Spleen (tissue), 11 donors: ENCODE measurements around the gene SHKBP1. TPM values are rescaled to one million over a fixed set of nuclear protein-coding genes. Genes with fewer than 3 reads are reported as not detected.

Experiments
- DNase-seq: peaks from one replicate; pipeline ENCODE4 v3.0.0-alpha.2; 2020
- H3K27ac ChIP-seq, 8 donors: fragments of 200-600 bp; sonication (generic) in 7 of 8; 1 replicate in 4 of 8; 2 replicates in 4 of 8; pipeline versions ENCODE4 v1.5.0 to v1.8.0; 2016 to 2021; ENCODE audit warnings: inconsistent platforms in 4 of 8, mild to moderate bottlenecking in 4 of 8, moderate library complexity in 1 of 8
- H3K27me3 ChIP-seq, 7 donors: fragments of 200-600 bp; sonication (generic) in 6 of 7; replicated peaks in 1 of 7; 1 replicate in 4 of 7; 2 replicates in 3 of 7; pipeline versions ENCODE4 v1.5.0 to v1.8.0; 2016 to 2021; ENCODE audit warnings: inconsistent platforms in 3 of 7, mild to moderate bottlenecking in 1 of 7
- H3K36me3 ChIP-seq, 6 donors: fragments of 200-600 bp; sonication (generic) in 5 of 6; 1 replicate in 4 of 6; 2 replicates in 2 of 6; pipeline versions ENCODE4 v1.5.0 to v1.8.0; 2016 to 2021; ENCODE audit warnings: inconsistent platforms in 2 of 6
- H3K4me1 ChIP-seq, 6 donors: fragments of 200-600 bp; sonication (generic) in 5 of 6; 1 replicate in 3 of 6; 2 replicates in 3 of 6; pipeline versions ENCODE4 v1.5.0 to v1.8.0; 2016 to 2021; ENCODE audit warnings: inconsistent platforms in 3 of 6
- H3K4me3 ChIP-seq, 8 donors: fragments of 200-600 bp; sonication (generic) in 7 of 8; 1 replicate in 4 of 8; 2 replicates in 4 of 8; pipeline versions ENCODE4 v1.5.0 to v1.8.0; 2016 to 2021; ENCODE audit warnings: inconsistent platforms in 4 of 8, mild to moderate bottlenecking in 4 of 8, moderate library complexity in 2 of 8
- H3K9me3 ChIP-seq, 8 donors: fragments of 200-600 bp; sonication (generic) in 7 of 8; 1 replicate in 4 of 8; 2 replicates in 4 of 8; pipeline versions ENCODE4 v1.5.0 to v1.8.0; 2016 to 2021; ENCODE audit warnings: inconsistent platforms in 4 of 8
- CTCF ChIP-seq, 11 experiments: fragments of 200-600 bp in 7 of 11; fragments of 450-650 bp in 4 of 11; sonication (generic) in 4 of 11; IDR thresholded peaks in 8 of 11; conservative IDR thresholded peaks in 3 of 11; 1 replicate in 7 of 11; 2 replicates in 4 of 11; pipeline versions ENCODE4 v1.4.0 to v1.8.0; 2016 to 2021; ENCODE audit warnings: antibody characterized with exemption in 11 of 11, inconsistent platforms in 4 of 11, mild to moderate bottlenecking in 1 of 11
- POLR2A ChIP-seq, 3 donors: fragments of 450-650 bp; IDR thresholded peaks; one replicate each; pipeline ENCODE4 v1.5.1; 2017; ENCODE audit warnings: antibody characterized with exemption in 3 of 3, mild to moderate bottlenecking in 1 of 3
- POLR2AphosphoS5 ChIP-seq, 3 donors: sonication (generic); formaldehyde crosslinking; IDR thresholded peaks; one replicate each; pipeline ENCODE4 v1.5.1; 2017; ENCODE audit warnings: antibody characterized with exemption in 3 of 3
- WGBS, 5 donors: extraction: QIAGEN DNeasy Blood & Tissue Kit in 3 of 5; methylation state at CpG; one replicate each; pipeline versions ENCODE4 v1.1.5 to v1.1.7; 2013 to 2018; 5-methylcytosine and 5-hydroxymethylcytosine counted together
- intact Hi-C: fragments of 100-400 bp; cut with DNase I; formaldehyde crosslinking; loops from one replicate; pipeline ENCODE4 v1.15.0; 2023; ENCODE audit warnings: low total_unique reads
- polyA plus RNA-seq, 3 donors: library from polyadenylated mRNA; stranded (reverse); fragments of 200-250 nt; gene quantifications; one replicate each; pipeline ENCODE4 v1.2.1, GENCODE V29; 2013
- total RNA-seq, 7 donors: library from RNA; depleted of rRNA in 3 of 7; stranded (reverse); fragments of >200 nt in 3 of 7; fragmentation: NEBNext Ultra II Directional in 4 of 7; extraction: Animal tissue kit (Norgen Biotek cat#: 25700) in 4 of 7; gene quantifications; one replicate each; pipeline versions ENCODE4 v1.1.0 to v1.2.1, GENCODE V29; 2016 to 2021
- donor health status: healthy with polysubstance abuse.
- donor health status: DM: no; HTN: no; CAD: no; lungs with moderate emphysema.
- donor health status: DM: no; HTN: no; CAD: no.
- donor health status: Bipolar disorder and iron deficiency.
- donor health status: healthy.
- donor health status: DM: no; HTN: no; CAD: no.
- donor health status: DM: yes; HTN: yes; CAD: no.

Gene SHKBP1
- total and polyA plus RNA-seq, 10 donors: 102 to 282 (median 151) TPM

- H3K27ac ChIP-seq: peak overlapping the region in 4 of 8 donors; percentile 14 to 75 (median 65)
- peaks cover 5 to 34% (median 16%) of the 10 kb centered on the region in 6 donors for H3K4me1 ChIP-seq
- peaks cover 0 to 41% (median 33%) of the 10 kb centered on the region in 7 donors for H3K27me3 ChIP-seq
- intact Hi-C loops: loop anchor here (10.0 kb wide), 1 partner anchor 126 kb away; the partner anchor contains the start of gene SERTAD3
- DNase-seq: peak; percentile 99
- peak overlapping the region in 5 of 8 donors; percentile 2 to 65 (median 28) for H3K4me3 ChIP-seq
- no peaks in the 10 kb centered on the region for H3K36me3 ChIP-seq
- no peaks in the 10 kb centered on the region for H3K9me3 ChIP-seq
- 1 to 3% (median 1%) methylated on average over 17 to 53 of the region's 53 CpGs for WGBS, 5 donors
- peak in 1 of 3 donors; percentile 46 for TF ChIP-seq POLR2A (IDR thresholded peaks at IDR 0.05)
- peak in 2 of 3 donors; percentile 73 to 84 for TF ChIP-seq POLR2AphosphoS5 (IDR thresholded peaks at IDR 0.05)
- TF ChIP-seq CTCF (IDR thresholded peaks at IDR 0.05 in 8 of 11, conservative IDR thresholded peaks at IDR 0.05 in 3 of 11): peak in 5 of 11 experiments; percentile 44 to 82 (median 77)
Measured at GRCh38 chr19:40570313-40571004, 6.2 kb upstream of the SHKBP1 start.

DNA sequence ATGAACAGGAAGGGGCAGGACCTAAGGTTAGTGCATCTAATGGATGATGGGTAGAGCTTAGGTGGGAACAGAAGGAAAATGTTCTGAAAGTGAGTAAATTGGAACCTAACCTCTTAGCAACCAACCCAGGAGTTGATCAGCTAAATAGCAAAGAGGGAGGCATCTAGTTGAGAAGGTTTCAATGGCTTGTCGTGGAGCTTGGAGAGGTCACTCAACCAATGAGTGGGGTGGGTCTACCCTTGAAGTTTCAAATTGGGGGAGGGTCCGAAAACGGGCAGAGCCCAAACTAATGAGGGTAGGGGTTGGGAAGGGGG is 5.7 kb upstream of the SHKBP1 start:
- peak overlapping the region in 4 of 8 donors; percentile 14 to 75 (median 65) for H3K27ac ChIP-seq
- intact Hi-C loops: loop anchor here (10.0 kb wide), 1 partner anchor 126 kb away; the partner anchor contains the start of gene SERTAD3
- peaks cover 0 to 36% (median 28%) of the 10 kb centered on the region in 7 donors for H3K27me3 ChIP-seq
- no peak for DNase-seq
- no peak for TF ChIP-seq POLR2A (IDR thresholded peaks at IDR 0.05)
- TF ChIP-seq CTCF (IDR thresholded peaks at IDR 0.05 in 8 of 11, conservative IDR thresholded peaks at IDR 0.05 in 3 of 11): peak in 1 of 11 experiments; percentile 9
- H3K9me3 ChIP-seq: no peaks in the 10 kb centered on the region
- no peaks in the 10 kb centered on the region for H3K36me3 ChIP-seq
- peak overlapping the region in 4 of 8 donors; percentile 21 to 65 (median 29) for H3K4me3 ChIP-seq
- H3K4me1 ChIP-seq: peaks cover 6 to 39% (median 20%) of the 10 kb centered on the region in 6 donors
- WGBS, 5 donors: 24 to 47% (median 29%) methylated on average over 3 of the region's 3 CpGs

DNA sequence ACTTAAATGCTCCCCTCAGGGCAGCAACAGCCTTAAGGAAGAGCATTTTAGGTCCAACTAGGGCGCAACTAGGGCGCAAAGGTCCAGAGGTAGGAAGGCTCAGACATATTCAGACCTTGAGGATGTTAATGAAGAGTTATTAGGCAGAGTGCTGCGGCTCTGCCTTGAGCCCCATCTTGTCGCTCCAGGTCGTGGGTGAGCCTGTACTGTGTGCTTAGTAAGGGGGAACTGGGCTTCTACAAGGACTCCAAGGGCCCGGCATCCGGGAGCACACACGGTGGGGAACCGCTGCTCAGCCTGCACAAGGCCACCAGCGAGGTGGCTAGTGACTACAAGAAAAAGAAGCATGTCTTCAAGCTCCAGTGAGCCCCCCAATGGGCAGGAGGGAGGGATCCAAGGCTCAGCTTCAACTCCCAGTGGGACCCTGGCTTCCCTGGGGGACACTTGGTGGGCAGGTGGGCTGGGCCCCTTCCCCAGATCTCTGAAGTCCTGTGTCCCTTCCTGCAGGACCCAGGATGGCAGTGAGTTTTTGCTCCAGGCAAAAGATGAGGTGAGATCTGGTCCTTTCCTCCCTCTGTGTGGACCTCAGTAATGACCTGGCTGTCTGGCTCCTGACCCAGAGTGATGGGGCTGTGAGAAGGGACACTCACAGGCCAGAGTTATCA is 4.7 kb upstream of the SHKBP1 start:
- TF ChIP-seq POLR2A (IDR thresholded peaks at IDR 0.05): no peak
- WGBS, 5 donors: 80 to 88% (median 86%) methylated on average over 10 of the region's 10 CpGs
- intact Hi-C loops: loop anchor here (10.0 kb wide), 1 partner anchor 127 kb away; the partner anchor contains the start of gene SERTAD3
- DNase-seq: no peak
- peaks cover 7 to 41% (median 25%) of the 10 kb centered on the region in 6 donors for H3K4me1 ChIP-seq
- H3K27ac ChIP-seq: peak overlapping the region in 1 of 8 donors; percentile 69
- no peak overlapping the region for H3K4me3 ChIP-seq
- peaks cover 0 to 26% (median 18%) of the 10 kb centered on the region in 7 donors for H3K27me3 ChIP-seq
- no peaks in the 10 kb centered on the region for H3K9me3 ChIP-seq
- no peaks in the 10 kb centered on the region for H3K36me3 ChIP-seq

GRCh38 chr19:40575326-40575725 is 1.3 kb upstream of the SHKBP1 start:
- Histone ChIP-seq H3K4me3 (peak overlapping the region in 1 of 8 donors; percentile 90), H3K36me3 (peaks cover 0 to 25% (median 12%) of the 10 kb centered on the region in 6 donors), H3K9me3 (no peaks in the 10 kb centered on the region), H3K27ac (peak overlapping the region in 2 of 8 donors; percentile 93 to 97), H3K4me1 (peaks cover 7 to 51% (median 37%) of the 10 kb centered on the region in 6 donors), H3K27me3 (no peaks in the 10 kb centered on the region)
- TF ChIP-seq POLR2AphosphoS5 (IDR thresholded peaks at IDR 0.05) (no peak), POLR2A (IDR thresholded peaks at IDR 0.05) (no peak), CTCF (IDR thresholded peaks at IDR 0.05 in 8 of 11, conservative IDR thresholded peaks at IDR 0.05 in 3 of 11) (no peak)
- intact Hi-C loops: loop anchor here (10.0 kb wide), 1 partner anchor 131 kb away; the partner anchor contains the start of gene SERTAD3
- DNase-seq: no peak
- 78 to 89% (median 85%) methylated on average over 16 to 18 of the region's 18 CpGs for WGBS, 5 donors
